Activated CD4-positive, alpha-beta T cell treated with anti-CD3 and anti-CD28 coated beads, Interleukin-2, amount 50 U/mL, for 16 hours (primary cell): ENCODE measurements around the gene ATP2A3.
"Not testable (repeated sequence)": the region's sequence is repeated elsewhere in the genome, so short reads cannot be mapped to it uniquely, and the experiment has no call there.

Experiments used
- DNase-seq: peaks from one replicate; pipeline ENCODE4 v3.0.0-alpha.2; 2020

Gene ATP2A3

GRCh38 chr17:3964203-3965117 lies at the start of gene ATP2A3:
Gene ATP2A3, minus strand, starts transcription at chr17:3964437. Its CDS starts 146 bp downstream, at chr17:3964291.
- DNase-seq, result peak; percentile 74

- DNase-seq, result no peak
These were observed 46.5 kb upstream of the ATP2A3 start for GRCh38 chr17:4010754-4011153.

DNA sequence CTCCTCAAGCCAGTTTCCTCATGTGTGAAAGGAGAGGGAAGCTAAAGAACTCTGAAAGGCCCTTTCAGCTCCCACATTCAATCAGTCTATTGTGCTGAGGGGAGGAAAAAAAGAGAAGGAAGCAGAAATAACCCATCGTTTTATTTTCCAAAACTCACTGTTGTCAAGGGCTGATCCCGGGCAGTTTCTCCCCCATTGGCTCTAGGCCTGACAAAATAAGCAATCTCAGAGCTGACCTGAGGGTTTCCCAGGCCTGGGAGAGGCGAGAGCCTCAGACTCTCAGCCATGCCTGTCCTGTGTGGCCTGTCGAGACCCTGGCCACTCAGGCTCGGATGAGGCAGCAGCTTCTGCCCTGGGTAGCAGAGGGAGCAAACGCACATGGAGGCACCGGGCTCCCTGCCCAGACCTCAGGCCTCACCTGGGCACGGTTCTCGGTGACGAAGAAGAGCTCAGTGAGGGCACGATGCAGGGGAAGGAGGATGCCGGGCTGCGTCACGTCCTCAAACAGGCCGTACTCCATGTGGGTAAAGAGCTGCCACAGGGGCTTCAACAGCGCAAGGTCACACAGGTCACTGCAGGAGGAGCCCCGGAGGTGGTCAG lies 45.0 kb upstream of the ATP2A3 start:
- DNase-seq, result no peak

- DNase-seq, result no peak
These were observed 44.4 kb upstream of the ATP2A3 start for GRCh38 chr17:4008441-4009185.

DNA sequence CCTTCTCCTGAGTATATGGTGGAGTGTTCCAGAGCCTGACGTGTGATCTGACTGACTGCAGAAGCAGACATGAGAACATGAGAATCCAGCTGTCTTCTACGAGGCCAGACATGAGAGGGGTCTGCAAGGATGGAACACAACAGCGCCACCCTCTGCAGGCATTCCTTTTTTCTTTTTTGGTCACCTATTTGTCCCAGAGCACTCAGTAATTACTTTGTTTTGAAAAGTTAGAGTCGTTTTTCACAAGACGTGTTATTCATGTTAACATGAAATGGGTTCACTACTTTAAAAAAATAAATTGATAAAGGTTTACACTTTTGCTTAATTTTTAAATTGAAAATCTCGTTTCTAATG lies 43.8 kb upstream of the ATP2A3 start:
- DNase-seq, result no peak

DNA sequence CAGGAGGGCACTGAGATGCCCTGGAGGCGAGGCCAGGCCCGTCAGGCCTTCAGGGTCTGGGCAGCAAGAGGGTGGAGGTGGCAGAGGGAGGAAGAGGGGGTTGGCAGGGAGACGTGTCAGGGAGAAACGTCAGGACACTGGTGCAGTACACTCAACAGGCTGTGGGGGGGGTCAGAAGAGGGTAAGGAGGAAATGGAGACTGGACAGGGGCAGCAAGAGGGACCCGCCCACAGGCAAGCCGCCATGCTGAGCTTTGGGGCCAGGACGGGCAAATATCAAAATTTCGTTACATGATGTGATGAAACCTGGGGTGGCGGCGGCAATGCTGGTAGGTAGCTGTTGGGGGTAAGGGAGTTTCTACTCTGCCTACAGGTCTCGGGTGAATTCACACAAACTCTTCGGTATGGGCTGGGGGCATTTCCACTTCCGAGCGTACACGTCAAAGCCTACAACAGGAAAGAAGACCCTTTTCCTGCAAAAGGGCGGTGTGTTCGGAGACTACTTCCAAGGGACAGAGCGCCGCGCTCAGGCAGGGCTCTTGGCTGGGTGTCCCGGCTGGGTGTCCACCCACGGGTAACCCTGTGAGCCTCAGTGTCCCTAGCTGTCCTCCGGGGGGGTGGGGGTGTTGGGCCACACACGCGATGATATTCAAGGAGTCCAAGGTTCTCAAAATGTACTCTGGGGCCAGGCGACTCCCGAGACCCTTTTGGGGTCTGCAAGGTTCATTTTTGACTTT lies 43.3 kb upstream of the ATP2A3 start:
- no peak for DNase-seq

GRCh38 chr17:4006745-4007211 lies 42.5 kb upstream of the ATP2A3 start:
- DNase-seq, result no peak

- DNase-seq, result no peak
These were observed 41.9 kb upstream of the ATP2A3 start for GRCh38 chr17:4006165-4006589.

DNA sequence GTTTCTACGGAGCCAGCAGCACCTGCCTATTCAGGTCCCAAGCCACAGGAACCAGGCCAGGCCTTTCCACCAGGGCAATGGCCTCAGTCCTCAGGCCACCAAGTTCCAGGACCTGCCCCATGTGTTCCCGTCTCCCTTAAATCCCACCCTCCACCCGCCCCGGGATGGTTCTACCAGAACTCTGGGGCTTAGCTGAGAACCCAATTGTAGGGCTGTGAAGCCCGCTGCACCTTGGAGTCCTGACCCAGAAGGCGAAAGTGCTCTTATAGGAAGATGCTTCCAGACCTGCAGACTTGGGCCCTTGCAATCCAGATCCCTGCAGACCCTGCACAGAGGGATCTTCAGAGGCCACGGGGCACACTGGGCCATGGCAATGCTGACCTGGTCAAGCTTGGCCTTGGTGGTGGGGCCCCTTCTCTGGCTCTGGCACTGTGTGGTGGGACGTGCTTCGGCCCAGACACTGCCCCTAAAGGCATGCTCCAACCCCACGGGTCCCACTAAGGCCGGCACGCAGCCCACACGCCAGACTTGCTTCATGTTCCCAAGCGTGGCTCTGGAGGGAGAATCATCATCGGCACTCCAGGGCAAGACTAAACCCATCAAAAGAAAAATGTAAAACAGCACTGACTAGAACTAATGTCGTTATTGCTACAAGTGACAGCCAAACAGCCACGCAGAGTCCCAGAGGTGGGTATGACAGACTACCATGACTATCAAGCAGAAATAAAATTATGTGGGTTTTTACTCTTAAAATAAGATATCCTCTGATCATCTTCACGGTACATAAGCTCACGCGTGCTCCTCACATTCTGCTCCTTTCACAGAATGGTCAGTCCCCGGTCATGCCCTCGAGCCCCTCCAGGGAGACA lies 41.3 kb upstream of the ATP2A3 start:
- DNase-seq, result no peak

DNA sequence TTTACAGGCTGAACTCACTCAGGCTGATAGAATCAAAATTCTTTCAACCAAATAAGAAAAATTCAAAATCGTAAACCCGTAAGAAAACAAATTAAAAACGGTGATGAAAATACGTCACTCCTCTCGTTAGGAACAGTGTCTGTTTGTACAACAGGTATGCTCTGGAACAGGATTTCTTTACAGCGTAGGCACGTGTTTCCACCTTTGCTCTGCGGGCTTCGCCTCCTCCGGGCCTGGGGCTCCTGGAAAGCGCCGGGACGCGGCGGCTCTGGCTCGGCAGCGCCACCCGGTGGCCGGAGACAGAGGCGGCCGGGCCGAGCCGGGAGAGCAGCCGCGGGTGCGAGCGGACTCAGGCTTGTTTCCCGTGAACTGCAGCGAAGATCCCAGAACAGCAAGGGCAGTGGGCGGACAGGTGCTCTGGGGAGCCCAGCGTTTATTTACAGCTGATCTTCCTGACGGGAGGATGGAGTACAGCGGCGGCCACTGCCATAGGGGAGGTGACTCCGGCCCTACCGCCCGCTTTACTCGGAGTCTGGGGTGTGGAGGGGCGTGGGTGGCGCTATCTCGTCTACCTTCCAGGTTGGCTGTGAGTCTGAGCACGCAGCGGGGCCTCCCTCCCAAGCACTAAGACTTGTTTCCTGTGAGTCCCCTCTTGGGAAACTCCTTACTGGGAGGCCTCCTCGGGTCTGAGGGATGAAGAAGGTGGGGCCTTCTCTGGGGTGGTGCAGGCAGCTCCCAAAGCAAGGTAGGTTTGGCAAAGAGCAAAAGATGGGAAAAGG lies 40.5 kb upstream of the ATP2A3 start:
- peak; percentile 51 for DNase-seq

DNA sequence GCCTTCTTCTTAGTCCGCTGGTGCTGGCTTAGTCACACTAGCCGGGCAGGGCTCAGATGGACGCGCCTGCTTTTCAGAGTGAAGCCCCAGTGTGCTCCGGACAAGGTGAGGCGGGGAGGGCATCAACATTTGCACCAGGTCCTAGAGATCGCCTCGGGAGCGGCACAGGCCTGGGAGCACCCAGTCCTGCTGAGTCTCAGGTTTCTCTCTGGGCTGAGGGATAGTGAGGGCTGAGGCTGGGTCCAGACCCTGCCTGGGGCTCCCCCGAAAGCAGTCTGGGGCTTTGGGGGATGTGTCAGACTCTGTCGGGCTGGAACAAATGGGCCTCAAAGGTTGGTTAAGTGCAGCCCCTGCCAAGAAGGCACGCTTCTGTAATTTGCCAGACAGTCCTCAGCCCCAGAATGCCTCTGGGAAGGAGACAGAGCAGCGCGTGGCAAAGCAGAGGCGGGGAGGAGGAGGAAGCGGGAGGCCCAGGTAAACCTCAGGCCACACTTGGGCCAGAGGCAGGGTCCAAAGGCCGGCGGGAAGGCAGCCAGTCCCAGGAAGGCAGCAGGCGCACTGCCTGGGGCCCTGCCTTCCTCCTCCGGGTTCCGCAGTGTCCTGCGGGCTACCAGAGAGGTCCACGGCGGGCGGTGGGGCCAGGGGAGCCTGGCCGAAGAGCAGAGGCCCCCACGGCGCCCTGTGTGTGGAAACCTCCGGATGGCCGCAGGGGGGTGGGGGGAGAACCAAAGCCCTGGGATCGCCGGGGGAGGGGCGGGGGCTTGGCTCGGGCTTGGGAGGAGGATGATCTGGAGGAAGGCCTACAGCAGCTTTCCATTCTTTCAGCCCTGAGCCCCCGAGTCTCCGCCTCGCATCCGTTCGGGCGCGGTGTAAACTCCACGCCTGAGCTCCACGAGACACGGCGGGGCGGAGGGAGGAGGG lies 39.5 kb upstream of the ATP2A3 start:
- no peak for DNase-seq

DNA sequence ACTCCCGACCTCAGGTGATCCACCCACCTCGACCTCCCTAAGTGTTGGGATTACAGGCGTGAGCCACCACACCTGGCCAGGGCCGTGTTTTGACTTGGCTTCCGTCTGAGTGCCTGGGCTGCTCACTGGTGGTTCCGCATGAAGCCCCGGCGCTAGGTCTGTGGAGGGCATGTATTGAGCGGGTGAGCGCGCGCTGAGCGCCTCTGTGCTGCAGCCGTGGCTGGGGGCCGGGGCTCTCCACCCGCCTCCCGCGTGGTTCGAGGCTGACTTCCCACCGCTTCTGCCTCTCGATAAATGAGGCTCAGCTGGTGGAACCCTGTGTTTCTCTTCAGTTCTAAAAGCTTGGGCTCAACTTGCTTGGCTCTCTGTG lies 38.9 kb upstream of the ATP2A3 start:
- no peak for DNase-seq

GRCh38 chr17:4001048-4001590 lies 36.9 kb upstream of the ATP2A3 start:
- no peak for DNase-seq

DNA sequence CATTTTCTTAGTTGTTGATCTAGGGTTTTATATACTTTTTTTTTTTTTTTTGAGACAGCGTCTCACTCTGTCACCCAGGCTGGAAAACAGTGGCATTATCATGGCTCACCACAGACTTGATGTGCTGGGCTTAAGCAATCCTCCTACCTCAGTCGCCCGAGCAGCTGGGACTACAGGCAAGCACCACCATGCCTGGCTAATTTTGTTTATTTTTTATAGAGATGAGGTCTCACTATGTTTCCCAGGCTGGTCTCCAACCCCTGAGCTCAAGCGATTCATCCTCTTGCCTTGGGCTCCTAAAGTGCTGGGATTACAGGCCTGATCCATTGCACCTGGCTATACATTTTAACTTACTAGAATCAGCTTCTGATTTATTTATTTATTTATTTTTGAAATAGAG lies 34.2 kb upstream of the ATP2A3 start:
- no peak for DNase-seq

DNA sequence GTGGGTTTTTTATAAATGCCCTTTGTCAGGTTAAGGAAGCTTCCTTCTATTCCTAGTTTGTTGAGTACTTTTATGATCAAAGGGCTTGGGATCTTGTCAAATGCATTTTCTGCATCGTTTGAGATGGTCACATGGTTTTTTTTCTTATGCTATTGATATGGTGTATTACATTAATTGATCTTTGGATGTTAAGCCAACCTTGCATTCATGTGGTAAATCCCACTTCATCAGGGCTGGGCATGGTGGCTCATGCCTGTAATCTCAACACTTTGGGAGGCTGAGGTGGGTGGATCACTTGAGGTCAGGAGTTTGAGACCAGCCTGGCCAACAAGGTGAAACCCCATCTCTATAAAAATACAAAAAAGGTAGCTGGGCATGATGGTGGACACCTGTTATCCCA lies 30.8 kb upstream of the ATP2A3 start:
- DNase-seq, result no peak

- no peak for DNase-seq
These were observed 30.0 kb upstream of the ATP2A3 start for GRCh38 chr17:3994221-3994576.

DNA sequence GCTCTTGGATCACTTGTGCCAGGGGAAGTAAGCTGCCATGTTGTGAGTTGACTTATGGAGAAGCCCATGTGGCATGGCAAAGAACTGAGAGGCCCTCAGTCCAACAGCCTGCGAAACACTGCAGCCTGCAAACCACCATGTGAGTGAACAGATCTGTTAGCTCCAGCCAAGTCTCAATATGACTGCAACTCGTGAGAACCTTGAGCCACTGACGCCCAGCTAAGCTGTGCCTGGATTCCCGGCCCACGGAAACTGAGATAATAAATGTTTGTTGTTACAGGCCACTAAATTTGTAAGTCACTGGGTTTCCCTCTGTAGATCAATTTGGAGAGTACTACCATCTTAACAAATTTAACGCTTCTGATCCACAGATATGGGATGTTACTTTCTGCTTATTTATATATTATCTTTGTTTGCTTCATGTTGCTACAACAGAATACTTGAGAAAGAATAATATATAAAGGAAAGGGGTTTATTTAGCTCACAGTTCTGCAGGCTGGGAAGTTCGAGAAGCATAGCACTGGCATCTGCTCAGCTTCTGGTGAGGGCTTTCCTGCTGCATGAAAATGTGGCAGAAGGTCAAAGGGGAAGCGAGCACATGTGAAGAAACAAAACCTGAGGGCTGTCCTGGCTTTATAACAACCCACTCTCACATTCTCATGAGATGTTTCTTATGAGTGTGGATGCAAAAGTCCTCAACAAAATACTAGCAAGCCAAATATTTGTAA lies 29.4 kb upstream of the ATP2A3 start:
- DNase-seq, result no peak

GRCh38 chr17:3992370-3992769 lies 28.1 kb upstream of the ATP2A3 start:
- DNase-seq, result no peak

DNA sequence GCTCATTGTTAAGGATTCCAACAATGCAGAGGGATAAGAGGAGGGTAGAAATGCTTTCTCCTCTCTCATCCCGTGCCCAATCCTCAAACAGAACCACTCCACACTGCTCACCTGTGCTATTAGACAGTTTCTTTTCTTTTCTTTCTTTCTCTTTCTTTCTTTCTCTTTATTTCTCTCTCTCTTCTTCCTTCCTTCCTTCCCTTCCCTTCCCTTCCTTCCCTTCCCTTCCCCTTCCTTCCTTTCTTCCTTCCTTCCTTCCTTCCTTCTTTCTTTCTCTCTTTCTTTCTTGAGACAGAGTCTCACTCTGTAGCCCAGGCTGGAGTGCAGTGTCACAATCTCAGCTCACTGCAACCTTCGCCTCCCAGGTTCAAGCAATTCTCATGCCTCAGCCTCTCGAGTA lies 27.5 kb upstream of the ATP2A3 start:
- not testable (repeated sequence) for DNase-seq
